ENCODE results near the gene PPP1R13L.

DNA sequence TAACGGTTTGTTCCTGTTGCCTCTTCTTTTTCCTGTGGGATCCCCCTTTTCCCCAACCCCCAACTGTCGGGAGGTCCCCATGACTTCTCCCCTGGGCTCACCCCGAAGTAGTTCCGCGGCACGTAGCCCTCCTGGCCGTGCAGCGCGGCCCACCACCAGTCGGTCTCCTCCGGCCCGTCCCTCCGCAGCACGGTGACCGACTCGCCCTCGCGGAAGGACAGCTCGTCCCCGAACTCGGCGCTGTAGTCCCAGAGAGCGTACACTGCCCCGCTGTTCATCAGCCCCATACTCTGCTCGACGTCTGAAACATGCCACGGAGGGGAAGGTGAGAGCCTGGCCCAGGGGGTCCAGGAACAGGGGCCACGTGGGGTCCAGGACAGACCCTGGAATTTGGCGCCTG is 22.4 kb downstream of the PPP1R13L start:
- no peak for TF ChIP-seq CSRNP3 (CRISPR knock-in tag; IDR thresholded peaks at IDR 0.05)
- TF ChIP-seq SNAI2 (CRISPR knock-in tag; IDR thresholded peaks at IDR 0.05) = no peak
- TF ChIP-seq ZNF70 (CRISPR knock-in tag; IDR thresholded peaks at IDR 0.05) = no peak
